ENCODE data around the gene SF1.

SF1 gene

GRCh38 chr11:64736654-64737053, 41.7 kb downstream of the SF1 start:
- TF ChIP-seq CTCF (IDR thresholded peaks at IDR 0.05; ENCODE audit: extremely low read depth, missing control alignments) = no peak
- DNase-seq (ENCODE audit: low spot score) = no peak

GRCh38 chr11:64735725-64736259, 42.5 kb downstream of the SF1 start:
- TF ChIP-seq CTCF (IDR thresholded peaks at IDR 0.05; ENCODE audit: extremely low read depth, missing control alignments) = no peak
- no peak for DNase-seq (ENCODE audit: low spot score)

- no peak for TF ChIP-seq CTCF (IDR thresholded peaks at IDR 0.05; ENCODE audit: extremely low read depth, missing control alignments)
- DNase-seq (ENCODE audit: low spot score) = no peak
Observed at GRCh38 chr11:64734811-64735724, 43.3 kb downstream of the SF1 start.

GRCh38 chr11:64731601-64732000, 46.7 kb downstream of the SF1 start:
- TF ChIP-seq CTCF (IDR thresholded peaks at IDR 0.05; ENCODE audit: extremely low read depth, missing control alignments) = no peak
- DNase-seq (ENCODE audit: low spot score) = no peak

- TF ChIP-seq CTCF (IDR thresholded peaks at IDR 0.05; ENCODE audit: extremely low read depth, missing control alignments) = no peak
- DNase-seq (ENCODE audit: low spot score) = no peak
Observed at GRCh38 chr11:64729851-64730382, 48.4 kb downstream of the SF1 start.

GRCh38 chr11:64728757-64729365, 49.5 kb downstream of the SF1 start:
- TF ChIP-seq CTCF (IDR thresholded peaks at IDR 0.05; ENCODE audit: extremely low read depth, missing control alignments) = no peak
- no peak for DNase-seq (ENCODE audit: low spot score)
